Bone marrow (tissue), 2 donors: ENCODE data around the gene NEK7.
"Not testable (repeated sequence)": the region's sequence is repeated elsewhere in the genome, so short reads cannot be mapped to it uniquely, and the experiment has no call there.

Experiments used
- DNase-seq, 2 donors: peaks; one replicate each; lab custom pipeline; 2025; lab: John Stamatoyannopoulos, UW

Gene NEK7

GRCh38 chr1:198290089-198290683 is 133.4 kb downstream of the NEK7 start:
- DNase-seq, result no peak

DNA sequence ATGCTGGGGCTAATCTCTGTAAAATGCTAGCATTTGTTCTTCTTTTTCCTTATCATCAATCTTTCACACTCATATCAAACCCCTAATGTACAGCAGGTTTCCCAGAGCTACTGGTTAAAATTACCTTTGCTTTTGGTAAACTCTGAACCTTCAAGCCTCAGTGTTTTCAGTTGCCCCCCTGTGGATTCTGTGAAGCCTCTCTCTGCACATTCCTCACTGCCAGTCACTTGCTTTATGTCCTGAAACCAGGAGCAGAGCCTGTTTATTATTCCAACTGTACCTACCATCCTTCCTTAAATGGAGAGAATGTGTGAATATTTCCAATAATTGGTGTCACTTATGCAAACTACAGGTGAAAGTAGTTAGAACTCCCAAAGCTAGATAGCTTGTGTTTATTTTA is 134.2 kb downstream of the NEK7 start:
- no peak for DNase-seq

DNA sequence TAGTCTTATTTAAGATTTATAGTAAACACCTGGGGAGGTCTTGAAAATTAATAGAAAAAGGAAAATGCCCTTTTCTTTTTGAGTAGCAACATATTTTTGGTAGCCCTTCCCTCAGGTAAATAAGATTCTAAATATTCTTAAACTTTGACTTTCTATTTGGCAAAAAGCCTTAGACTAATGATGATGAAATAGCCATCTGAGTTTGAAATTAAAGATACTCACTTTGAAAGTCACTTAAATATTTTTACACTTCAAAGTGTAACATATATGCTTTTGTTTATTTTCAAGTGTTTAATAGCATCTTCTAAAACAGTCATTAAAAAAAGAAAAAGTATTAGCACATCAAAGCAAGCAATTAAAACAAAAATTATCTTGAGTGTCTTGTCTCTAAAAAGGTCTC is 135.1 kb downstream of the NEK7 start:
- DNase-seq, result no peak

DNA sequence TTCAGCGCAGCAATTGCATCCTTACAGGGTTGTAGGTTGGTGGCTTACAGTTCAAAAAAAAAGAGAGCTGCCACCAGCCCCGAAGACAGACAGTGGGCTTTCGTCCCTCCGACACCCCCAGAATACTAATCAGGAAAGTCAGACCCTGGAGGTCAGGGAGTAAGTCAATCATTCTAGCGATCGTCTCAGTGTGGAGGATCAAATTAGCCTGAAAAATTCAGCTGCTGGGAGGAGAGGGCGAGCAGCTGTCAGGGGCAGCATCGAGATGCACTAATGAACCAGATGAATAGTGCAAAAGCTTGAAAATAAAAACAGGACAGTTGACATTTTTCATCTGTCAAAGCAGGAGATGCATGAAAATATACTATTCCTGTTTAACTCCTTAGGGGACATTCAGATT is 138.4 kb downstream of the NEK7 start:
- no peak for DNase-seq

- no peak for DNase-seq
These were observed 139.2 kb downstream of the NEK7 start for GRCh38 chr1:198295971-198296370.

DNA sequence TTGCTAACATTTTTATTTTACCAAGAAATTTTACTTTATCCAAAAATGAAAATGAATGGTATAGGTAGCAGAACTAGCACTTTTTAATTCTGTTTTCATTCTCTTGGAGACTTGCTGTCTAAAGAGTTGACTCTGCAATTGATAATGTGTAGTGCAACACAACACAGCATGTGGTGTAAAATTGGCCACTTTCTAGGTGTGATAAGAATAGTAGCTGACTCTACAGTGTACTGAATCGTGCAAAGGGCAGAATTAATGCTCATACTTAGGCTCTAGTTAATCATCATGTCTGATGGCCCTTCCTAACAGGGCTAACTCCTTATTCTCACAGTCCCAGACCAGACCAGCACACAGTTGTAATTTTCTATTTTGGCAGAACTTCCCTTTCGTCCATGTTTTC is 140.5 kb downstream of the NEK7 start:
- no peak for DNase-seq

GRCh38 chr1:198298640-198299039 is 141.8 kb downstream of the NEK7 start:
- no peak for DNase-seq

- DNase-seq, result no peak
These were observed 143.7 kb downstream of the NEK7 start for GRCh38 chr1:198300451-198300850.

- DNase-seq, result no peak
These were observed 147.6 kb downstream of the NEK7 start for GRCh38 chr1:198304431-198304830.

- DNase-seq, result not testable (repeated sequence)
These were observed 158.0 kb downstream of the NEK7 start for GRCh38 chr1:198314817-198315216.

DNA sequence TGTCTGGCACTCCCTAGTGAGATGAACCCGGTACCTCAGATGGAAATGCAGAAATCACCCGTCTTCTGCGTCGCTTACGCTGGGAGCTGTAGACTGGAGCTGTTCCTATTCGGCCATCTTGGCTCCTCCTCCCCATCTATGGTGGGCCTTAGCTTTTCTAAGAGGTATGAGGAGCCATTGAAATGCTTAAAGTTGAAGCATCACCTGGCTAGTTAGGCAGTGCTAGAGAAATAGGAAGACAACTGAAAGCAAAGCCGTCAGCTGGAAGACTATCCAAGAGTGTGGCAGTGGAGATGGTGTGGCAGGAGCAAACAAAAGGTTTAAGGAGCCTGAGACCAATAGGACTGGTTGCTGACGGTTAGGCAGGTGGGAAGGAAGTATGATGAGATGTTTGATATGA is 158.5 kb downstream of the NEK7 start:
- DNase-seq, result not testable (repeated sequence)

- no peak for DNase-seq
These were observed 159.8 kb downstream of the NEK7 start for GRCh38 chr1:198316546-198317100.

- no peak for DNase-seq
These were observed 161.3 kb downstream of the NEK7 start for GRCh38 chr1:198318085-198318484.

GRCh38 chr1:198320759-198321158 is 164.0 kb downstream of the NEK7 start:
- DNase-seq, result peak in 1 of 2 donors; percentile 12

GRCh38 chr1:198326232-198326631 is 169.4 kb downstream of the NEK7 start:
- no peak for DNase-seq

DNA sequence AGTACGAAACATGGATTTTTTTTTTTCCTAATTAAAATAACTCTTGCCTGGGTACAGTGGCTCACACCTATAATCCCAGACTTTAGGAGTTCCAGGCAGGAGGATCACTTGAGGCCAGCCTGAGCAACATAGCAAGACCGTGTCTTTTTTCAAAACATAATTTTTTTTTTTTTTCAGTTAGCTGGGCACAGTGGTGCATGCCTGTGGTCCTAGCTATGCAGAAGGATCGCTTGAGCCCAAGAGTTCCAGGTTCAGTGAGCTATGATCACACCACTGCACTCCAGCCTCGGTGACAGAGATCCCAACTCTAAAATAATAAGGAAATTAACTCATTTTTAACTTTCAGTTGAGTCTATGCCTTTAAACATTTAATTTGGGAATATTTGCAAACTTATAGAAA is 170.1 kb downstream of the NEK7 start:
- DNase-seq, result no peak

GRCh38 chr1:198328458-198329032 is 171.7 kb downstream of the NEK7 start:
- DNase-seq, result no peak

- no peak for DNase-seq
These were observed 174.3 kb downstream of the NEK7 start for GRCh38 chr1:198330982-198331615.

- DNase-seq, result no peak
These were observed 176.9 kb downstream of the NEK7 start for GRCh38 chr1:198333744-198334143.

GRCh38 chr1:198335663-198336062 is 178.9 kb downstream of the NEK7 start:
- DNase-seq, result no peak

DNA sequence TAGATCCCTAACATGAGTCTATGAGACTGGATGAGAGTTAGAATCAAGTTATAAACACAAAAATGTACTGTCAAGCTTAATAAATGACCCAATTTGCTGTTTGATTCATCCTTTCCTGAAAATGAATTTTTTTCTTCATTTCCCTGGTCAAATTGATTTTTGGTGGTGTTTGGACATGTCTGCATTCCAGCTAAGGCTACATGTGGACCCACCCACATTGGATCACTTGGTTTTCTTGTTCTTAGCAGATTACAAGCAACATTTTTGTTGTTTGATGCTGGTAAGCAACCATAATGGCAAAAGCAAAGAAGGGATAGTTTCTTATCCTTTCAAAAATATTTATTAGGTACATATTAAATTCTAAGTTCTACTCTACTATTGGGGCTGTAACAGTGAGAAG is 181.1 kb downstream of the NEK7 start:
- DNase-seq, result no peak

GRCh38 chr1:198340139-198340538 is 183.3 kb downstream of the NEK7 start:
- no peak for DNase-seq

DNA sequence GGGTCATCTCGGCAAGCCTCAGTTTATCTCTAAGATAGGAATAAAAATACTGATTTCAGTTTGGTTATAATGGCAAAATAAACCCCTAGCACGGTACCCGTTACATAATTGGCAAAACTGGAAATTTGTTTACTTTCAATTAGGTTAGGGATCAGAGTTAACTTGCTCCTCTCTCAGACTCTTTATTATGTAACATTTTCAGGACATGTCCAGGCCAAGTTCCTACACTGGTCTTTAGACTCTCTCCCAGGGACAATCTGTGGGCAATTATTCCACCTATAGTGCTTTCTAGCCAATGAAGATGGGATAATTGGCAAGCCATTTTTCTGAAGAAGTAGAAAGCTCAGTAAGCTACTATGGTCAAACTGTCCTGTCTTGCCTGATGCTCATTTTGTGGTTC is 189.4 kb downstream of the NEK7 start:
- no peak for DNase-seq
